Neural progenitor cell (in vitro differentiated cells): ENCODE measurements around the gene MAPRE2.

Experiments
- EZH2 ChIP-seq: fragments of 200-600 bp; sonication (generic); IDR thresholded peaks from 2 replicates; pipeline ENCODE4 v1.6.1; 2017; ENCODE audit warnings: antibody characterized with exemption, mild to moderate bottlenecking, moderate library complexity
- EZH2phosphoT487 ChIP-seq: fragments of 200-600 bp; sonication (generic); IDR thresholded peaks from 2 replicates; pipeline ENCODE4 v1.6.1; 2017; ENCODE audit warnings: antibody characterized with exemption
- TF ChIP-seq, protein P1 (sequence below): fragments of 200-600 bp; sonication (generic); IDR thresholded peaks from 2 replicates; pipeline ENCODE4 v1.5.1; 2017; ENCODE audit warnings: antibody characterized with exemption, mild to moderate bottlenecking

DNA sequence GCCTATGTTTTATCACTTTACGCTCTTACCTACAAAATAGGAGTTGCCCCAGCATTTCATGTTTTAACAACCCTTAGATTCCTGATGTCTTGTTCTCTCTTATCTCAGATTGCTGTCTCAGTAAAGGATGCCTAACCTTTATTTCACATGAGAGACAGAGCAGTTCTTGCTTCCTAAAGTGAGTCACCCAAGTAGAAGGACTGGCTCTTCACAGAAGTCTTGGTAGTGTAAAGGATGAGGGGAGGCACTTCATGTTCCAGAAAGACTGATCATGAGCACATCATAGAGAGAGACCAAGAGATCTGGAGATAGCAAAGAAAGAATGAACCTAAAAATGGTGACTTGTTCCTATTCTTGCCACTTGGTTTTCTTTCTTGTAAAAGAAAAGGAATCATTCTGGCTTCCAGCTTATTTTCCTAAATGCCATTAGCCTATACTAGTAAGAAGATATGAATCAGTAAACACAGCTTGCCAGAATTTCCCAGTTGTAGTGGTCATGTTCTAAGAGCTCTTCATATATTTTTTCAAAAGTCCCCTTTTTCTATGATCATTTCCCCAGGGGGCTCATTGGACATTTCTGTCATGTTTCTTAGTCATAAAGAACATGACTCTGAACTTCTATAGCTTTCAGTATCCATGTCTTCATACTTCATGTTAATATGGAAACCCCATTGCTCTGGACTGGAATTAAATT is 54.9 kb downstream of the MAPRE2 start:
- TF ChIP-seq, protein P1, sequence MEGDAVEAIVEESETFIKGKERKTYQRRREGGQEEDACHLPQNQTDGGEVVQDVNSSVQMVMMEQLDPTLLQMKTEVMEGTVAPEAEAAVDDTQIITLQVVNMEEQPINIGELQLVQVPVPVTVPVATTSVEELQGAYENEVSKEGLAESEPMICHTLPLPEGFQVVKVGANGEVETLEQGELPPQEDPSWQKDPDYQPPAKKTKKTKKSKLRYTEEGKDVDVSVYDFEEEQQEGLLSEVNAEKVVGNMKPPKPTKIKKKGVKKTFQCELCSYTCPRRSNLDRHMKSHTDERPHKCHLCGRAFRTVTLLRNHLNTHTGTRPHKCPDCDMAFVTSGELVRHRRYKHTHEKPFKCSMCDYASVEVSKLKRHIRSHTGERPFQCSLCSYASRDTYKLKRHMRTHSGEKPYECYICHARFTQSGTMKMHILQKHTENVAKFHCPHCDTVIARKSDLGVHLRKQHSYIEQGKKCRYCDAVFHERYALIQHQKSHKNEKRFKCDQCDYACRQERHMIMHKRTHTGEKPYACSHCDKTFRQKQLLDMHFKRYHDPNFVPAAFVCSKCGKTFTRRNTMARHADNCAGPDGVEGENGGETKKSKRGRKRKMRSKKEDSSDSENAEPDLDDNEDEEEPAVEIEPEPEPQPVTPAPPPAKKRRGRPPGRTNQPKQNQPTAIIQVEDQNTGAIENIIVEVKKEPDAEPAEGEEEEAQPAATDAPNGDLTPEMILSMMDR, result no peak
- no peak for TF ChIP-seq EZH2
- no peak for TF ChIP-seq EZH2phosphoT487
